Adrenal gland (tissue), 12 donors: ENCODE data around the gene PRKG1. TPM values are rescaled to one million over a fixed set of nuclear protein-coding genes. Genes with fewer than 3 reads are reported as not detected.

Source experiments
- DNase-seq, 7 donors: peaks; one replicate each; pipeline ENCODE4 v3.0.0-alpha.2; 2019 to 2020
- H3K27ac ChIP-seq, 5 donors: fragments of 200-600 bp; sonication (generic) in 4 of 5; 1 replicate in 3 of 5; 2 replicates in 2 of 5; pipeline versions ENCODE4 v1.5.1 to v1.8.0; 2016 to 2020; ENCODE audit warnings: mild to moderate bottlenecking in 1 of 5
- H3K27me3 ChIP-seq: fragments of 200-600 bp; 2 replicates; pipeline ENCODE4 v1.8.0; 2021
- H3K36me3 ChIP-seq, 2 donors: fragments of 200-600 bp; replicated peaks in 1 of 2; 1 replicate in 1 of 2; 2 replicates in 1 of 2; pipeline versions ENCODE4 v1.5.1 to v1.8.0; 2018 to 2022
- H3K4me1 ChIP-seq, 2 donors: fragments of 200-600 bp; replicated peaks in 1 of 2; 1 replicate in 1 of 2; 2 replicates in 1 of 2; pipeline versions ENCODE4 v1.5.1 to v1.8.0; 2018 to 2021
- H3K4me3 ChIP-seq, 4 donors: fragments of 200-600 bp; sonication (generic) in 3 of 4; one replicate each; pipeline ENCODE4 v1.5.1; 2016 to 2018
- H3K9me3 ChIP-seq, 3 donors: fragments of 200-600 bp; sonication (generic) in 1 of 3; replicated peaks in 1 of 3; 1 replicate in 2 of 3; 2 replicates in 1 of 3; pipeline versions ENCODE4 v1.5.1 to v1.8.0; 2016 to 2021
- POLR2A ChIP-seq, 2 donors: fragments of 450-650 bp; IDR thresholded peaks; one replicate each; pipeline ENCODE4 v1.6.1; 2017; ENCODE audit warnings: antibody characterized with exemption in 2 of 2, mild to moderate bottlenecking in 2 of 2, moderate library complexity in 1 of 2
- WGBS, 4 donors: extraction: QIAGEN DNeasy Blood & Tissue Kit in 2 of 4; methylation state at CpG; one replicate each; pipeline versions ENCODE4 v1.1.5 to v1.1.7; 2013 to 2017; 5-methylcytosine and 5-hydroxymethylcytosine counted together
- intact Hi-C, 2 donors: fragments of 100-400 bp; cut with DNase I; formaldehyde crosslinking; loops; one replicate each; pipeline versions ENCODE4 v1.14.1 to v1.15.0; 2022 to 2023
- polyA plus RNA-seq, 3 donors: library from polyadenylated mRNA; stranded (reverse); fragments of 200-250 nt in 2 of 3; fragments of 350-450 nt in 1 of 3; fragmentation: Illumina TruSeq in 1 of 3; extraction: RNeasy Lipid Tissue Mini Kit (QIAGEN cat#74804) in 1 of 3; gene quantifications; one replicate each; pipeline ENCODE4 v1.2.3, GENCODE V29; 2013 to 2014
- total RNA-seq, 9 donors: library from RNA; depleted of rRNA in 4 of 9; stranded (reverse); fragments of >200 nt in 4 of 9; fragments of 120-200 nt in 1 of 9; fragmentation: NEBNext Ultra II Directional in 1 of 9; extraction: Animal tissue kit (Norgen Biotek cat#: 25700) in 1 of 9; gene quantifications; one replicate each; pipeline versions ENCODE4 v1.1.0 to v1.2.4, GENCODE V29; 2013 to 2023
- TF ChIP-seq, protein P1 (sequence below), 6 experiments: fragments of 450-650 bp in 4 of 6; fragments of 200-600 bp in 2 of 6; sonication (generic) in 1 of 6; IDR thresholded peaks; 1 replicate in 5 of 6; 2 replicates in 1 of 6; pipeline versions ENCODE4 v1.5.1 to v1.8.0; 2016 to 2021; ENCODE audit warnings: antibody characterized with exemption in 6 of 6, mild to moderate bottlenecking in 2 of 6, moderate library complexity in 1 of 6
- donor health status: healthy with polysubstance abuse.
- donor health status: Bipolar disorder and iron deficiency.
- donor health status: DM: yes; HTN: yes; CAD: no.
- donor health status: DM: no; HTN: no; CAD: no.
- donor health status: DM: no; HTN: no; CAD: no.
- donor health status: DM: yes; HTN: yes; CAD: no.

PRKG1 gene
- total and polyA plus RNA-seq, 12 donors, result 6.9 to 104 (median 29.7) TPM

GRCh38 chr10:51983481-51983880, 909.2 kb downstream of the PRKG1 start:
- no peak for TF ChIP-seq POLR2A (IDR thresholded peaks at IDR 0.05)
- TF ChIP-seq, protein P1, sequence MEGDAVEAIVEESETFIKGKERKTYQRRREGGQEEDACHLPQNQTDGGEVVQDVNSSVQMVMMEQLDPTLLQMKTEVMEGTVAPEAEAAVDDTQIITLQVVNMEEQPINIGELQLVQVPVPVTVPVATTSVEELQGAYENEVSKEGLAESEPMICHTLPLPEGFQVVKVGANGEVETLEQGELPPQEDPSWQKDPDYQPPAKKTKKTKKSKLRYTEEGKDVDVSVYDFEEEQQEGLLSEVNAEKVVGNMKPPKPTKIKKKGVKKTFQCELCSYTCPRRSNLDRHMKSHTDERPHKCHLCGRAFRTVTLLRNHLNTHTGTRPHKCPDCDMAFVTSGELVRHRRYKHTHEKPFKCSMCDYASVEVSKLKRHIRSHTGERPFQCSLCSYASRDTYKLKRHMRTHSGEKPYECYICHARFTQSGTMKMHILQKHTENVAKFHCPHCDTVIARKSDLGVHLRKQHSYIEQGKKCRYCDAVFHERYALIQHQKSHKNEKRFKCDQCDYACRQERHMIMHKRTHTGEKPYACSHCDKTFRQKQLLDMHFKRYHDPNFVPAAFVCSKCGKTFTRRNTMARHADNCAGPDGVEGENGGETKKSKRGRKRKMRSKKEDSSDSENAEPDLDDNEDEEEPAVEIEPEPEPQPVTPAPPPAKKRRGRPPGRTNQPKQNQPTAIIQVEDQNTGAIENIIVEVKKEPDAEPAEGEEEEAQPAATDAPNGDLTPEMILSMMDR (IDR thresholded peaks at IDR 0.05), result no peak
- Histone ChIP-seq H3K36me3 (no peaks in the 10 kb centered on the region), H3K27ac (no peak overlapping the region), H3K4me3 (no peak overlapping the region), H3K4me1 (no peaks in the 10 kb centered on the region), H3K9me3 (no peaks in the 10 kb centered on the region), H3K27me3 (no peaks in the 10 kb centered on the region)
- intact Hi-C loops, result no loop called here
- WGBS, 4 donors, result 87 to 100% (median 93%) methylated on average over 2 of the region's 2 CpGs
- no peak for DNase-seq

- no peak for DNase-seq
- H3K4me1 ChIP-seq, result no peaks in the 10 kb centered on the region
- H3K36me3 ChIP-seq, result no peaks in the 10 kb centered on the region
- no peaks in the 10 kb centered on the region for H3K9me3 ChIP-seq
- H3K27ac ChIP-seq, result no peak overlapping the region
- no peaks in the 10 kb centered on the region for H3K27me3 ChIP-seq
- H3K4me3 ChIP-seq, result no peak overlapping the region
- intact Hi-C loops, result no loop called here
- no peak for TF ChIP-seq POLR2A (IDR thresholded peaks at IDR 0.05)
- TF ChIP-seq, protein P1 (IDR thresholded peaks at IDR 0.05), result no peak
These were observed 911.0 kb downstream of the PRKG1 start for GRCh38 chr10:51985336-51985735.

DNA sequence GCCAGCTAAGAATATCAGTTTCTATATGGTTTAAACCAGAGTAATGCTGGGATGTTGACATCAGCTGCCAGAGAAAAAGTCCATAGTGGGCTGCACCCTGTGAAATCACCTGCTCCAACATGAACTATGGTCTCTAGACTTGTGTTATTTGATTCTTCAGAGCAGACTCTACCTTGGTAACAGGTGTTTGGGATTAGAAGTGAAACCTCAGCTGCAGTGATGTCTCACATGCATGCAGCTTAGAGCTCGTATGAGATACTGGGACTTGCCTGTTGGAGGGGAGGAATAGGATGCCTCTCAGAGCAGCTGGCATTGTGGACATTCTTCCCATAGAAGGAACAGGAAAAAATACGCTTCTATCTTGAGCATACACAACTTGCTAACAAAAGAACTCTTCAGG, 912.2 kb downstream of the PRKG1 start:
- intact Hi-C loops, result no loop called here
- TF ChIP-seq, protein P1 (IDR thresholded peaks at IDR 0.05), result no peak
- TF ChIP-seq POLR2A (IDR thresholded peaks at IDR 0.05), result no peak
- Histone ChIP-seq H3K27me3 (no peaks in the 10 kb centered on the region), H3K36me3 (no peaks in the 10 kb centered on the region), H3K27ac (no peak overlapping the region), H3K9me3 (no peaks in the 10 kb centered on the region), H3K4me3 (no peak overlapping the region), H3K4me1 (no peaks in the 10 kb centered on the region)
- DNase-seq, result no peak
- WGBS, 4 donors, result 35 to 75% (median 61%) methylated on average over 2 of the region's 2 CpGs

DNA sequence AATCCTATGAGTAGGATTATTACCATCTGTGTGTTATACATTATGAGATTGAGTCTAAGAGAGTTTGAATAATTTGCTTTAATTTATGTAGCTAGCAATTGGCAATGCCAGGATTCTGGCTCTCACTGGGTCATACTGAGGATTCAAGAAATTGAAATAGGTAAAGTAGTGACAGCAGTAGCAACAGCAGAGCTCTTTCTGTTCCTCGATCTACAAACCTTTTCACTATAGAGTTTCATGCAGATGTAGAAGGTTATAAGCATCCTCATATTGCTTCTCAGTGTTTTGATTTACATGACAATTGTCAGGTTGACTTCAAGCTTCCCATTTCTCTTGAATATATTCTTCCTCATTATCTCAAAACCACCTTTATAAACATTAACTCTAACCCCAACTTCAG, 919.2 kb downstream of the PRKG1 start:
- H3K27me3 ChIP-seq, result no peaks in the 10 kb centered on the region
- intact Hi-C loops, result no loop called here
- H3K36me3 ChIP-seq, result no peaks in the 10 kb centered on the region
- no peaks in the 10 kb centered on the region for H3K9me3 ChIP-seq
- 79 to 88% (median 86%) methylated on average over 1 of the region's 1 CpG for WGBS, 4 donors
- no peak overlapping the region for H3K4me3 ChIP-seq
- no peaks in the 10 kb centered on the region for H3K4me1 ChIP-seq
- H3K27ac ChIP-seq, result no peak overlapping the region
- TF ChIP-seq, protein P1 (IDR thresholded peaks at IDR 0.05), result no peak
- no peak for TF ChIP-seq POLR2A (IDR thresholded peaks at IDR 0.05)
- no peak for DNase-seq
